ENCODE data around the gene PALLD. TPM values are rescaled to one million over a fixed set of nuclear protein-coding genes. Genes with fewer than 3 reads are reported as not detected.

Gene PALLD
- total RNA-seq, 4 donors from 2014 or later = 58.5 to 164 (median 84.2) TPM

DNA sequence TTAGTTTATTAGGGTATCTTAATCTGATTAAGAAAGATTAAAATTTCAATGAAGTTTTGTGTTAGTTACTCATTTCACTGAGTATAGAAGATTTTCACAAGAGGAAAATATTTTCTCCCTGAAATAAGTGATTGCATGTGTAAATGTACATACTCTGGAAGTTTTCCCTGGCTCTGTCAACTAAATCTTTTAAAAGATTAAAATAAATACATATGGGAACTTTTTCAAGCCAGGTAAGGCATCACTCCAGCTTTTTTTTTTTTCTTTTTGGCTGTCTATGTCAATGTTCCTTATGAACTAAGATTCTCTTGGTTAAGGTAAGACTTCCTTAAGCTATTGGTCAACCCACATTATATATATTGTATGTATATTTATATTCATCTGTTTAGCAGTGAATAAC, 395.6 kb downstream of the PALLD start:
- no peak for DNase-seq (ENCODE audit: low spot score)
- no peak for ATAC-seq (ENCODE audit: low FRiP score)
- TF ChIP-seq, protein P1, sequence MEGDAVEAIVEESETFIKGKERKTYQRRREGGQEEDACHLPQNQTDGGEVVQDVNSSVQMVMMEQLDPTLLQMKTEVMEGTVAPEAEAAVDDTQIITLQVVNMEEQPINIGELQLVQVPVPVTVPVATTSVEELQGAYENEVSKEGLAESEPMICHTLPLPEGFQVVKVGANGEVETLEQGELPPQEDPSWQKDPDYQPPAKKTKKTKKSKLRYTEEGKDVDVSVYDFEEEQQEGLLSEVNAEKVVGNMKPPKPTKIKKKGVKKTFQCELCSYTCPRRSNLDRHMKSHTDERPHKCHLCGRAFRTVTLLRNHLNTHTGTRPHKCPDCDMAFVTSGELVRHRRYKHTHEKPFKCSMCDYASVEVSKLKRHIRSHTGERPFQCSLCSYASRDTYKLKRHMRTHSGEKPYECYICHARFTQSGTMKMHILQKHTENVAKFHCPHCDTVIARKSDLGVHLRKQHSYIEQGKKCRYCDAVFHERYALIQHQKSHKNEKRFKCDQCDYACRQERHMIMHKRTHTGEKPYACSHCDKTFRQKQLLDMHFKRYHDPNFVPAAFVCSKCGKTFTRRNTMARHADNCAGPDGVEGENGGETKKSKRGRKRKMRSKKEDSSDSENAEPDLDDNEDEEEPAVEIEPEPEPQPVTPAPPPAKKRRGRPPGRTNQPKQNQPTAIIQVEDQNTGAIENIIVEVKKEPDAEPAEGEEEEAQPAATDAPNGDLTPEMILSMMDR (IDR thresholded peaks at IDR 0.05) = no peak

DNA sequence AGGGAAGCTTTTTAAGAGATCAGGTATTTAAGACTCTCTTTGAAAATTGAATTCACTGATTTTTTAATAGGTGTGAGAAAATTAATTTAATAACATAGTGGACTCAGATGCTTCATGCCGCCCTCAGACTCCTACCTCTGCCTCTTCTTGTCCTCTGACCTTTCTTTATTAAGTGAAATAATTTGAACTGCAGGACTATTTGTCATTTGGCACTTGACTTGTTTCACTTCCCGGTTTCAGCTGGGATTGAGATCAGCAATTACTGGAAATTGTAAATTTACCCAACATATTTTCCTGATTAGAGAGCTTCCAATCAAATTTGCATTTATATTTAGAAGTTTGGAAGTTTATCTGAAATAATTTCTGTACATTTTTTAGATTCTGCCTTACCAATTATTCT, 396.4 kb downstream of the PALLD start:
- no peak for DNase-seq (ENCODE audit: low spot score)
- no peak for ATAC-seq (ENCODE audit: low FRiP score)
- TF ChIP-seq, protein P1 (IDR thresholded peaks at IDR 0.05) = no peak

DNA sequence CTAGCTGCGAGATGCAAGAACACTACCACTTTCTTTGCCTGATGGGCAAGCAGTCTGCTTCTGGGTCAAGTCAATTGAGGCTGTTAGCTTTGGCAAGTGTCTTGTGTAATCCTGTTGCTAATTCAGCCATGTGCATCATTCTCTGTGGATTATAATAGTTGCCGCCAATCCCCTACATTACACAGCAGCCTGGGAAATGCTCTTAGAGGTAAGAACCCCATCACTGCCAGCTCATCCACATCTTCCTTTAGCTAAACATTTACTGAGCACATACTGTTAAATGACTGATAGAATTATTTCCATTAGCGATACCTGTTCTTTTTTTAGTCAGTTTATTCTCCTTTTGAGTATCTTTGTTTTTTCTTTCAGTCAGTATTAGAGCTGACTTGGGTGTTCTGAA, 397.0 kb downstream of the PALLD start:
- ATAC-seq (ENCODE audit: low FRiP score) = no peak
- TF ChIP-seq, protein P1 (IDR thresholded peaks at IDR 0.05) = no peak

DNA sequence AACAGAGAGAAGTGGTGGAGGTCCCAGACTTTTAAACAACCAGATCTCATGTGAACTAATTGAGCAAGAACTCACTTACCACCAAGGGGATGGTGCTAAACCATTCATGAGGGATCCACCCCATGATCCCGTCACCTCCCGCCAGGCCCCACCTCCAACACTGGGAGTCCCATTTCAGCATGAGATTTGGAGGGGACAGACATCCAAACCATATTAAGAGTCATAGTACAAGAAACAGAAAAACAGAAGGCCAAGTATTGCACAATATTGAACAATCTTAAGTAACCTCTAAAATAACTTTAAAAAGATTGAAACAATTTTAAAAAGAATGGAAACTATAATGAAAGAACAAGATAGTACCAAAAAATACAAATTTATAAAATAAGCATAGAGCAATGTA, 403.2 kb downstream of the PALLD start:
- TF ChIP-seq, protein P1 (IDR thresholded peaks at IDR 0.05) = no peak
- DNase-seq (ENCODE audit: low spot score) = no peak
- ATAC-seq (ENCODE audit: low FRiP score) = no peak

More for the DNA sequence above, 397.0 kb downstream of the PALLD start:
- no peak for DNase-seq (ENCODE audit: low spot score)

GRCh38 chr4:168907119-168907698, 410.4 kb downstream of the PALLD start:
- TF ChIP-seq, protein P1 (IDR thresholded peaks at IDR 0.05) = no peak
- ATAC-seq (ENCODE audit: low FRiP score) = no peak
- no peak for DNase-seq (ENCODE audit: low spot score)

DNA sequence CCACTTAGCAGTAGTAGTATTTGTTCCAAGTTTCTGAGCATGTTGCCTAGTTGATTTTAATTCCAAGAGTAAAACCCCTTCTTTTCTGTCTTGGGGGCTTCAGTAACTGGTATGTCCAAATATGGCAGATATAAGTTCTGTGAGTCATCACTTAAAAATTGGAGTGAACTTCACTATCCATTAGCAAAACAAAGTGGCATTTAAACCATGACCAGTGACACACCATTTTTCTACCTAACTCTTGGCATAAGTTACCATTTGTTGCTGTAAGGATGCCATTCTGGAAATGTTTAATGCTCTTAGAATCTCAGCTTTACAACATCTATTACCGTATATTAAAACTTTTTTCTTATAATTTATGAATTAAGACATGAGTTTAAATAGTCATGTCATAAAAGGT, 411.2 kb downstream of the PALLD start:
- TF ChIP-seq, protein P1 (IDR thresholded peaks at IDR 0.05) = no peak
- ATAC-seq (ENCODE audit: low FRiP score) (no peak), DNase-seq (ENCODE audit: low spot score) (no peak)

DNA sequence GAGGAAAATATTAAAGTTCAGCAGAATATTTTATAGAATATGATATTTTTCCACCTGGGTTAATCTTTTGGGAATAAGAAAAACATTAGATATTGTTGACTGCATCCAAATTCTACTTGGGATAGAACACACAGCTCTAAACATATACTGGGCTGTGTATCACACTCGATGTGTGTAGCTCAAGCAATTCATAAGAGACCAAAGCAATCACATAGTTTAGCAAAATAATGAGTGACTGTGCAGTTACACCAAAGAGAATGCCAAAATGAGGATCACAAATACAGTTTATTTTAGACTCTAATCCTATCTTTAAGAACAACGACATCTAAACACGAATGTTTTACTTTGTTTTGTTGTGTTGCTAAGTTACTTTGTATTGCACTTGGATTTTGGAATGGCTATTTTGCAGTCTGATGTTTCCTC, 412.0 kb downstream of the PALLD start:
- ATAC-seq (ENCODE audit: low FRiP score) (peak; percentile 41), DNase-seq (ENCODE audit: low spot score) (no peak)
- TF ChIP-seq, protein P1 (IDR thresholded peaks at IDR 0.05) = no peak
